HG03520 (cell line): ENCODE results near the gene LIN28B.
"Not testable (repeated sequence)": the region's sequence is repeated elsewhere in the genome, so short reads cannot be mapped to it uniquely, and the experiment has no call there.

Source experiments
- ATAC-seq: cut with Tn5 transposase; IDR thresholded peaks from one replicate; pipeline ENCODE4 v1.9.1; 2021; ENCODE audit warnings: mild to moderate bottlenecking, moderate library complexity; ENCODE audit not compliant: unreplicated experiment

Gene LIN28B

DNA sequence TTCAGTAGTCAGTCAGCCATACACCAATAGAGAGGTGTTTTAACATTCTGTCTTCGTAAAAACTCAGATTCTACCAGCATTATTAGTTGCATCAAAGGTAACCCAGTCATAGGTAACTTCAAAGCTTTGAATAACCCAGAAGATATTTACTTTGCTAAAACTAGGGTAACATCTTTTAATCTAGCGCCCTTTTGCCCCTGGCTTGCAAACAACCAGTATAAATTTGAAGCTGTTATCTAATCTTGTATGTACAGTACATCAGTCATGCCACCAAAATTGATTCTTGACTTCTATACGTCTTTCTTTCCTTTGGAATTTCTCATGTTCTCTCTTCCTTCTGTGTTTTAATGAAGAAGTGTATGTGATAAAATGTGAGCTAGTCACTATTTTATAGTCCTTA, 109.3 kb downstream of the LIN28B start:
- ATAC-seq, result no peak

DNA sequence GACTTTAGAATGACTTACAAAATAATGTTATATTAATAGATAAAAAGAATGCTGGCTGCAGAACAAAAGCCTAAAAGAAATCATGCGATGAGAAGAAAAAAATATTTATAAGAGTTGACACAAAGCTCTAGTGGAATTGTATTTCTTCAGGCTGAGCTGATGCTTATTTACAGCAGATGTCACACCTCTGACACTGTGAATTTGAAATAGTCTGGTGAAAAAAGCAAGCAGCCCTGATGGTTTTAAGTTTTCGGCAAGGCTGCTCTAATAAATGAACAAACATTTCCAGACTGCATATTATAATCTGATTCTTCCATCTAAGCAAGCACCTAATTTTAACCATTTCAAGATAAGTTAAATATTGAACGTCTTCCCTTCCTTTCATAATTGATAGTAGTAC, 109.9 kb downstream of the LIN28B start:
- no peak for ATAC-seq

- ATAC-seq, result no peak
Measured at GRCh38 chr6:105067329-105067728, 110.4 kb downstream of the LIN28B start.

DNA sequence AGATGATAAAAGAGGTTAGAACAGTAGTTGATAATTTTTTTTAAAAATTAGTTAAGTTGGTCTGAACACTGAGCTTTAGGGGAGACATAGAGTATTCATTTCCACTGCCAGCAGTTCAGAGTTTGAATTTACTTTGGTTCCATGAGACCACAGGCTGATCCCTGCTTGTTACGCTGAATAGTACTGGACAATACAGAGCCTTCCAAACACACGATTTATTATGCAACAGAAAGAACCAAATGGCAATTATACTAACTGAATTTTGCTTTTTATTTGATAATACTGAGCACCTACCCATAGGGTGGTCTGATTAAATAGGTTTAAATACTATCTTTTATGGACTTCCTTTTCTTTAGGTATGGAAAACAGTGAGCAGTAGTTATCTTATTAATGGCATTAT, 111.5 kb downstream of the LIN28B start:
- ATAC-seq, result no peak

DNA sequence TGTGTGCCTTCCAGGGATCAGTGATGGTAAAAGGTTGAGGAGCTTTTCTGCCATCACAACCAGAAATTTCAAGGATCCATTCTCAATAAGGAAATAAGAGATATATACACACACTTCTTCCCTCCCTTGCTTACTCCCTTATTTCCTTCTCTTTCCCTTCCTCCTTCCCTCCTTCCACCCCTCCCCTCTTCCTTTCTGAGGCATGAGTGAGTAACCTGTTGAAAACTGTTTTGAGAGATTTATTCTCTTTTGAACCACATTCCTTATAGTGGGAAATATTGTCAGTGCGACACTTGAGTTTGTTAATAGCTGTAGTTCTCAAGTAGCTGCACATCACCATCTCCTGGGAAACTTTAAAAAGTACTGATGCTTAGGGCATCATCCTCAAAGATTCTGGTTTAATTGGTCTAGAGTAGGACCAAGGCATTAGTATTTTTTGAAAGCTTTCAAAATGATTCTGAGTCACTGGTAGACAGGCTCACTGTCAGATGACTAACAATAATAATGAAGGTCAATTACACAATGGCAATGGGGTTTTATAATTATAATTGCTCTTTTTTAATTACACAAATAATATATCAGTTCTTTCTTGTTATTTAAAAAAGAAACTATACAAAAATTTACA, 113.0 kb downstream of the LIN28B start:
- no peak for ATAC-seq

DNA sequence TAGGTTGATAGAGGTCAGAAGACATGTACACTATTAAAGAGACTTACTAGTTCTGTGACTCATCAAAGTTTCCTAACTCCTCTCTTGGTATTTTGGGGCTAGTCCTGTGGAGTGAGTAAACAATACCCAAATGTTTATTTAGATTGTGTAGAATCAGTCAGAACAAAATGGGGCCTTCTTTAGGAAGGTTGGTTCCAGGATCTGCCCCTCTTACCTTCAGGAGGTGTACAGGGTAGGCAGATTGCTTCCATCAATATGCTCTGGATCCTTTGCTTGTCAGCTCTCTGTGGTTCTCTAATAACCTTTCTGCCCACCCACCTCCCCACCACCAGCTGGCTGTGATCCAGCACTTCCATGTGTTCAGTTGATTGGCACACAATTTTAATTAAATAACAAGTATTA, 115.9 kb downstream of the LIN28B start:
- ATAC-seq, result no peak

GRCh38 chr6:105075210-105075609, 118.3 kb downstream of the LIN28B start:
- no peak for ATAC-seq

- not testable (repeated sequence) for ATAC-seq
Measured at GRCh38 chr6:105076418-105076817, 119.5 kb downstream of the LIN28B start.

- ATAC-seq, result no peak
Measured at GRCh38 chr6:105077596-105078385, 120.9 kb downstream of the LIN28B start.

DNA sequence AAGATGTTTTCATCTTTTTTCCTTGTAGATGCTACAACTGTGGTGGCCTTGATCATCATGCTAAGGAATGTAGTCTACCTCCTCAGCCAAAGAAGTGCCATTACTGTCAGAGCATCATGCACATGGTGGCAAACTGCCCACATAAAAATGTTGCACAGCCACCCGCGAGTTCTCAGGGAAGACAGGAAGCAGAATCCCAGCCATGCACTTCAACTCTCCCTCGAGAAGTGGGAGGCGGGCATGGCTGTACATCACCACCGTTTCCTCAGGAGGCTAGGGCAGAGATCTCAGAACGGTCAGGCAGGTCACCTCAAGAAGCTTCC, 121.4 kb downstream of the LIN28B start:
- ATAC-seq, result no peak

DNA sequence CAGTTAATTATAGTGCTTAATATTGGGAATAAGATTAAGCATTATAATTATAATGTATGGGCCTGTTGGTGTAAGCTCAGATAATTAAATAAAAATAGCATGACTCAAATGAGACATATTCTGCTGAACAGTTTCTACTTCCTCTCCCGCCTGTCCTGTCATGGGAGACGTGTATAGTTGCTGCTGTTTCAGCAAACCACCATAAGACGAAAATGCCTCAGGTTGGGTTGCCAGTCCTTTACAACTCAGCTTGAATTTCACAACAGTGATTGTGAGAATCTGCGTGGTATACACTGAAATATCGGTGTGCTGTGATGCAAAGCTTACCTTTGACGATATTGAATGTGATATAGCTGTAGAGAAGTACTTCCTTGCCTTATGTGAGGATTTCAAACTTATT, 123.4 kb downstream of the LIN28B start:
- no peak for ATAC-seq

DNA sequence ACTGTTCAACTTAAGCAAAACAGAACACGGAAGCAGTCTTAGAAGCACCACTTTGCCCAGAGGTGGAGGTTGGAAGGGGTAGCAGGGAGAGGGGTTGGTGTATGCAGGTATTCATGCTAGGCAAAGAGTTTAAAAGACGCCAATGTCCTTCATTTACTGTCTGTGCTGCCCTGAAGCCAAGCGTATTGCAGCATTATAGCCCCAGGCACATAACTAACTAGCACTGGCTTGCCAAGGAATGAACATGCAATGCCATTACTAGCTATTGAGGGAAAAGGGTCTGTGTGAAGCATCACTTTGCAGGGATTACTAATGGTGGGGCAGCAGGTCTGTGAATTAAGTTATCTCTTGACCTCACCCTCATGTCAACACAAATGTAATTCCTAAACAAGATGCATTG, 124.8 kb downstream of the LIN28B start:
- ATAC-seq, result not testable (repeated sequence)

- ATAC-seq, result peak; percentile 74
Measured at GRCh38 chr6:105087571-105088211, 130.8 kb downstream of the LIN28B start.

- ATAC-seq, result no peak
Measured at GRCh38 chr6:105091140-105091829, 134.4 kb downstream of the LIN28B start.

- ATAC-seq, result no peak
Measured at GRCh38 chr6:105094133-105094640, 137.3 kb downstream of the LIN28B start.

DNA sequence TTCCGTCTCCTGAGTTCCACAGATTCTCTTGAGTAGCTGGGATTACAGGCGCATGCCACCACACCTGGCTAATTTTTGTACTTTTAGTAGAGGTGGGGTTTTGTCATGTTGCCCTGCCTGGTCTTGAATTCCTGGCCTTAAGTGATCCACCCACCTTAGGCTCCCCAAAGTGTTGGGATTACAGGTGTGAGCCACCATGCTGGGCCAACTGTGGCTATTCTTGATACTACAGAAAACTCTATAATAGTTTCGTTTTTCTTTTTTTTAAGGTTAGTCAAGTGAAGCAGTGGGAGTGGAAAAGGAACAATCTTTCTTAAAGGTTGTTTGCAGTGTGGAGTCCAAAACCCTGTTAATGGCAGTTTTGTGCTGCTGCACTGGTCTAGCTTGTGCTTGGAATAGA, 138.2 kb downstream of the LIN28B start:
- no peak for ATAC-seq

DNA sequence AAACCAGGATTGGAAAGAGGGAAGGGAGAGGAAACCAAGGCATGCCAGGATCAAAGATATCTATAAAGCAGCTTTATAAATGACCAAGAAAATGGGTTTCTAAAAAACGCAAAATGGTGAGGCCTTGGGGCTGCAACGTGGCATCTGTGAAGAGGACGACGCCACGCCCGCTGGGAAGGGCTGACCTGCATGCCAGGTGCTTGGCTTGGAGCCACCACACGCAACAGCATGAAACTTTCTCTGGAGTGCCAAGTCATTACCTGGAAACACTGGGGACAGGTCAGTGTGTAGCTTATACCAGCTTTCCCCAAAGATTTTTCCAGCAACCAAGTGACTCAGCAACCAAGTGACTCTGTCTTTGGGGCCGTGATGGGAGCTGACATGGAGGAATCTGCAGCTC, 140.4 kb downstream of the LIN28B start:
- no peak for ATAC-seq

DNA sequence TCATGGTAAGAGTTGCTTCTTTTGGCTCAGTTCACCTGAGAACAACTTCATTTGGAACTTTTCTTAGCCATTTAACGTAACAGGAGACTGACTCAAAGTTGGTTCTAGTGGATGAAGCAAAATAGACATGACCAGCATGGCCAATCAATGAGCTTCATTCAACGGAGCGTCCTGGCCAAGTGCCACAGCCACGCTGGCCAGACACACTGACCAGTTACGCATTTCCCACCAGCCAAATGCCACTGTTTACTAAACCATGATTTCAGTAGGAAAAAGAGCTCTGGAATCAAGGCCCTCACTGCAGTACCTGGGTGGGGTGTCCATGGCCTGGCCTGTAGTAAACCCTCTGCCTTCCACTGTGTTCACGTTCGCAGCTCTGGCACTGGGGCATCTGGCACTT, 142.5 kb downstream of the LIN28B start:
- no peak for ATAC-seq

DNA sequence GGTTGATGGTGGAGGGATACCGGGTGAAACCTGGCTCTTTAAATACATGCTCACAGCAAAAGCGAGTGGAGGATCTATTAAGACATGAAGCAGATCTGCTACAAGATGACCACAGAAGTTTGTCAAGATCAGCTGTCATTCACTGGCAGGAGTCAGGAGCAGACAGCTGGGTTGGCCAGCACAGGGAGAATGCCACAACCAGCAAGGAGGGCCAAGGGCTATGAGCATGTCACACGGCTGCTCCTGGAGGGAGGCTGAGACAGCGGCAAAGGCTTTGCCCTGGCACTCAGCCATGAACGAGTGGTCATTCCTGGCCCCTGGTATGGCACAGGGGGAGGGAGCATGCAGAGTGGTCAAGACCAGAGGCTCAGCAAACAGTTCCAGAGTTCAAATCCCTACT, 145.3 kb downstream of the LIN28B start:
- no peak for ATAC-seq

DNA sequence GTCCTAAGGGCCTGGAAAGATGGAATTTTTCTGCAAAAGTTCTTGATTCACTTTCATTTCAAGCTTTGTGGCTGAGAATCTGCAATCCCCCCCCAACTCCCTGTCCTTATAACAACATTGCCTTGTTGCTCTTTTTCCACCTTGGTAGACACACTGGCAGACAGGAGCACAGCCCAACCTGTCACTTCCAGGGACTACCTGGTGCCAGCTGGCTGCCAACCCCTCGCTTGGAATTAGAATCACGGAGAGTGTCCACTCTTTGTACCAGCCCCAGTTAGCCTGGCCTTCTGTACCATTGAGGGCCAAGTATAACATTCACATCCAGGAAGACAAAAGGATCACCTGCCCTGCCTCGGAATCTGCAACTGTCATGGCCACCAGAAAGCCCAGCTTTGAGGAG, 148.2 kb downstream of the LIN28B start:
- ATAC-seq, result no peak

DNA sequence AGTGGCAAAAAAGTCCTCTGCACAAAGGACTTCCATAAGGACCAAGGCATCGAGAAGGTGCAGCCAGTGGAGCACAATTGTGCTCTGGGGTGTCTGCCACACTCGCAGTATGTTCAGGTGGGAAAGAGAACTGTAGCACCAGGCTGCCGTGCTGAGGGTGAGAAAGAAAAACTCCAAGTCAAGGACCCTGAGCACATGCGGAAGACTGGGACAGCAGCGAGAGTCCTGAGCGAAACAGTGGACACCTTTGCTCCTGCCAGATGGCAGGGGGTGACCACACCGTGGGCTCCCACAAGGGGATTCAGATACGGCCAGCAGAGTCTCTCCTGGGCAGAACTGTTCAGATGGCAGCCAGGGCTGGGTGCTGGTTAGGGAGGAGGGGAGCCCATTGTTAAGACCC, 149.4 kb downstream of the LIN28B start:
- ATAC-seq, result no peak

DNA sequence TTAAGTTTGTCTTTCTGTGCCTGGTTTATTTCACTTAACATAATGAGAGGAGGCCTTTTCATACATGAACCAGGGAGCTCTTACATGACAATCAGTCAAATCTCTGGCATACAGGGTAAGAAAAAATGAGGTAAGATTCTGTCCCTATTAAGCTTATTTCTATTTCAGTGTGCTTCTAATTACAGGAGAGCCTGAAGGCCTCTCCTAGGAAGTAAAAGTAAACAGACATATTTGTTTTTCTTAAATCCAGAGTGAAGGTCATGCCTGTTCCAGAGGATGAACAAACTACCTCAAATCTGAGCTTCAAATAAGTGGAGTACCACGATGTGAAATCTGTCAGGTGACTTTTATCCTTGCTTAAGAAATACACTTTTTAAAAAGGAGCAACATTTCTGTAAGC, 150.3 kb downstream of the LIN28B start:
- ATAC-seq, result no peak
